Measurements from ENCODE around the gene ALDOB.

The ALDOB gene

GRCh38 chr9:101449071-101449721 is 13.6 kb upstream of the ALDOB start:
- DNase-seq (ENCODE audit: low read depth): no peak
- TF ChIP-seq CTCF (IDR thresholded peaks at IDR 0.05; ENCODE audit: low read depth, low read length, missing control alignments): peak; percentile 38
- H3K4me3 ChIP-seq (ENCODE audit: low read depth, low read length): peak overlapping the region; percentile 41

GRCh38 chr9:101448680-101449070 is 13.1 kb upstream of the ALDOB start:
- H3K4me3 ChIP-seq (ENCODE audit: low read depth, low read length): no peak overlapping the region
- DNase-seq (ENCODE audit: low read depth): no peak

GRCh38 chr9:101446732-101447131 is 11.2 kb upstream of the ALDOB start:
- TF ChIP-seq CTCF (IDR thresholded peaks at IDR 0.05; ENCODE audit: low read depth, low read length, missing control alignments): no peak
- H3K4me3 ChIP-seq (ENCODE audit: low read depth, low read length): no peak overlapping the region
- no peak for DNase-seq (ENCODE audit: low read depth)

More at GRCh38 chr9:101448680-101449070, 13.1 kb upstream of the ALDOB start:
- TF ChIP-seq CTCF (IDR thresholded peaks at IDR 0.05; ENCODE audit: low read depth, low read length, missing control alignments): no peak

- TF ChIP-seq CTCF (IDR thresholded peaks at IDR 0.05; ENCODE audit: low read depth, low read length, missing control alignments): no peak
- peak overlapping the region; percentile 17; the same call in 1 of the 2 replicates for H3K4me3 ChIP-seq (ENCODE audit: low read depth, low read length)
- DNase-seq (ENCODE audit: low read depth): no peak
Measured at GRCh38 chr9:101445353-101446029, 9.9 kb upstream of the ALDOB start.

- H3K4me3 ChIP-seq (ENCODE audit: low read depth, low read length): no peak overlapping the region
- no peak for DNase-seq (ENCODE audit: low read depth)
- TF ChIP-seq CTCF (IDR thresholded peaks at IDR 0.05; ENCODE audit: low read depth, low read length, missing control alignments): no peak
Measured at GRCh38 chr9:101443364-101443771, 7.8 kb upstream of the ALDOB start.

GRCh38 chr9:101442736-101443135 is 7.2 kb upstream of the ALDOB start:
- DNase-seq (ENCODE audit: low read depth): no peak
- no peak for TF ChIP-seq CTCF (IDR thresholded peaks at IDR 0.05; ENCODE audit: low read depth, low read length, missing control alignments)

GRCh38 chr9:101442318-101442717 is 6.7 kb upstream of the ALDOB start:
- no peak for DNase-seq (ENCODE audit: low read depth)
- no peak for TF ChIP-seq CTCF (IDR thresholded peaks at IDR 0.05; ENCODE audit: low read depth, low read length, missing control alignments)
- H3K4me3 ChIP-seq (ENCODE audit: low read depth, low read length): no peak overlapping the region

More at GRCh38 chr9:101442736-101443135, 7.2 kb upstream of the ALDOB start:
- H3K4me3 ChIP-seq (ENCODE audit: low read depth, low read length): no peak overlapping the region
